ENCODE data around the gene NEK6.

DNA sequence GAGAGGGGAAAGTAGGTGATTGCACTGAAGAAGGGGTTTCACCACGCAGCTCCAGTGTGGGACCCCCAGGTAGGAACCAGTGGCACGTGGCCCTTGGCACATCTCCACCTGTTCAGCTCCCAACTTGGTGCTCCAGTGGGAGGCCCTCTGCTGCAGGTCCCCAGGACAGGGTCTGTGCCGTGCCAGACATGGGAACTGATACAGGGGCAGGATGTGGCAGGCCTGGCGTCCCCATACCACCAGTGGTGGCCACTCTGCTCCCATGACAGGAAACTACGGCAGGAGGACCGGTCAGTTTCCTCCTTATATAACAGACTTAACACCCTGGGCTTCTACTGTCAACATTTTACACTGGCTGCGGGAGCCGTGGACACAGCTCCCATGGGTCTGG lies 90.2 kb downstream of the NEK6 start:
- TF ChIP-seq SUZ12 (IDR thresholded peaks at IDR 0.05; ENCODE audit: extremely low read depth, insufficient read depth, insufficient read length) (no peak), YY1 (IDR thresholded peaks at IDR 0.05; ENCODE audit: insufficient read depth, insufficient read length) (no peak), ZNF274 (IDR thresholded peaks at IDR 0.05; ENCODE audit: low read depth, low read length) (no peak)

Data from NT2/D1 (cell line).